HEK293T (cell line): Measurements from ENCODE around the gene ASZ1.

Experiments used
- CTCF ChIA-PET: fragments of 350-600 bp; formaldehyde crosslinking; extraction: SDS; loops from one replicate; lab custom pipeline; 2021; ENCODE audit warnings: antibody characterized with exemption, inconsistent platforms; lab: Yijun Ruan, JAX
- POLR2A ChIA-PET: fragments of 350-600 bp; formaldehyde crosslinking; extraction: SDS; loops from one replicate; lab custom pipeline; 2020; ENCODE audit warnings: antibody characterized with exemption, inconsistent platforms; lab: Yijun Ruan, JAX
- DNase-seq: peaks from one replicate; pipeline ENCODE4 v3.0.0; 2012; ENCODE audit warnings: mixed read lengths; ENCODE audit errors: extremely low spot score
- ARNT ChIP-seq: fragments of 450-650 bp; IDR thresholded peaks from 2 replicates; pipeline ENCODE4 v1.6.1; 2017; ENCODE audit warnings: mild to moderate bottlenecking
- BHLHE40 ChIP-seq: fragments of 450-650 bp; IDR thresholded peaks from 2 replicates; pipeline ENCODE4 v1.6.1; 2016; ENCODE audit warnings: mild to moderate bottlenecking, moderate library complexity, borderline replicate concordance
- CTBP1 ChIP-seq: fragments of 450-650 bp; IDR thresholded peaks from 2 replicates; pipeline ENCODE4 v1.6.1; 2016; ENCODE audit warnings: borderline replicate concordance
- ELF4 ChIP-seq: fragments of 450-650 bp; IDR thresholded peaks from 2 replicates; pipeline ENCODE4 v1.6.1; 2017; ENCODE audit warnings: antibody characterized with exemption
- FOXA1 ChIP-seq: fragments of 450-650 bp; IDR thresholded peaks from 2 replicates; pipeline ENCODE4 v1.6.1; 2016; ENCODE audit warnings: mild to moderate bottlenecking
- FOXK2 ChIP-seq: fragments of 450-650 bp; IDR thresholded peaks from 2 replicates; pipeline ENCODE4 v1.6.1; 2016; ENCODE audit warnings: mild to moderate bottlenecking
- FOXM1 ChIP-seq: fragments of 450-650 bp; IDR thresholded peaks from 2 replicates; pipeline ENCODE4 v1.6.1; 2017; ENCODE audit warnings: mild to moderate bottlenecking, borderline replicate concordance
- HDGF ChIP-seq: fragments of 450-650 bp; IDR thresholded peaks from 2 replicates; pipeline ENCODE4 v1.6.1; 2017; ENCODE audit warnings: antibody characterized with exemption, borderline replicate concordance
- L3MBTL2 ChIP-seq: fragments of 450-650 bp; conservative IDR thresholded peaks from 2 replicates; pipeline ENCODE4 v1.6.1; 2016; ENCODE audit warnings: mild to moderate bottlenecking
- LEF1 ChIP-seq: fragments of 450-650 bp; IDR thresholded peaks from 2 replicates; pipeline ENCODE4 v1.6.1; 2017; ENCODE audit warnings: mild to moderate bottlenecking, borderline replicate concordance
- NFRKB ChIP-seq: fragments of 450-650 bp; IDR thresholded peaks from 2 replicates; pipeline ENCODE4 v1.6.1; 2016; ENCODE audit warnings: mild to moderate bottlenecking, moderate library complexity
- SP1 ChIP-seq: fragments of 450-650 bp; IDR thresholded peaks from 2 replicates; pipeline ENCODE4 v1.6.1; 2017
- SUZ12 ChIP-seq: fragments of 450-650 bp; IDR thresholded peaks from 2 replicates; pipeline ENCODE4 v1.6.1; 2016; ENCODE audit warnings: mild to moderate bottlenecking
- TARDBP ChIP-seq: fragments of 450-650 bp; IDR thresholded peaks from 2 replicates; pipeline ENCODE4 v1.6.1; 2016
- ZNF384 ChIP-seq: fragments of 450-650 bp; IDR thresholded peaks from 2 replicates; pipeline ENCODE4 v1.6.1; 2016
- TF ChIP-seq, protein P1 (sequence below): fragments of 450-650 bp; IDR thresholded peaks from 2 replicates; pipeline ENCODE4 v1.6.1; 2016

The ASZ1 gene

DNA sequence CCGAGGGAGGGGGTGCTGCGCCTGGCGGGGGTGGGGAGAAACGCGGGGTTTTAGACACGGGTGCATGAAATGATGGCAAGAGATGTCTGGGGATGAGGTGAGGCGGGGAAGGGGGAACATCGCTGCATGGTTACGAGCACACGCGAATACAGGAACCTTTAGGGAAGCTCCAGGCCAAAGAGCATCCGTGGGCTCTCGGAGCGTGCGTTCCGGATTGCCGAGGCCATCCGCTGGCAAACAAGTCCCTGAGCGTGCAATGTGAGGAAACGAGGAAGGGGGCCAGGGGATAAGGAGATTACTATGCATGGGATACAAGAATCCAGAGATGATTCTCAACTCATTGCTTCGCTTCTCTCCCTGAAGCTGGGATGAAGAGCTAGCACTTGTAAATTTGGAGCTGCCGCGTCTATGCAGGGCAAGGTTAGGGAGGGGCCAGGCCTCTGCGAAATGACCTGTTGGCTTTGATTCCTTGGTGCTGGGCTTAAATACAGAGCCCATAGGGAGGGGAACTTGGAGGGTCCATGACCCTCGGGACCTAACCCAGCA, 103.9 kb downstream of the ASZ1 start:
- POLR2A ChIA-PET, result no interaction called here
- no peak for DNase-seq
- CTCF ChIA-PET, result no interaction called here
- TF ChIP-seq FOXA1, result no peak
- no peak for TF ChIP-seq NFRKB
- TF ChIP-seq HDGF, result no peak
- no peak for TF ChIP-seq L3MBTL2
- no peak for TF ChIP-seq FOXM1
- TF ChIP-seq ARNT, result no peak
- no peak for TF ChIP-seq ELF4

DNA sequence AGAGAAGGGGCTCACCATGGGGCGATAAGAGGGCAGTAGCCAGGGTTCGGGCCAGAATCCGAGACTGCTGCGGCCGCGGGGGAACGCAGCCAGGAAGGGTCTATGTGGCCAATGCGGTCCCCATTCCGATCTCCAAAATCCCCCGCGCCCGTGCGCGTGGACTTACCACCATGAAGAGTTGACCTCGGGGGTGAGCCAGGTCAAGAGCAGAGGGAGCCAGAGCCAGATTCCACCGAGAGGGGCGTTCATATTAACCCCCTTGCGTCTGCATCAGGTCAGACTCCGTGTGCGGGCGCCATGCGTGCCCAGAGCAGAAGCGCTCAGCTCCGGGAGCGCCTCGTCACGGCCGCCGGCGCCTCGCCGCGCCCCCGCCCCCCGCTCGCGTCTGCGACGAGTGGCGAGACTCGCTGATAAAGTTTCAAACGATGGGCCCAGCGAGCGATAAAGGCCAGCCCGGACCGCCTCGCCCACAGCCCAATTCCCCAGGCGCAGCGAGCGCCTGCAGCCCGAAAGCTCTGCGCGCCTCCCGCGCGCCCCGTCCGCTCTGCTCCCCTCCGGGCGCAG, 104.5 kb downstream of the ASZ1 start, which contains the start of gene WNT2:
Gene WNT2 (minus strand): TSS at position 318 of the 564 bp plus-strand sequence. CDS start 69 bp downstream, at position 249.
- peak; percentile 33 for DNase-seq
- POLR2A ChIA-PET, result no interaction called here
- TF ChIP-seq ARNT, result no peak
- CTCF ChIA-PET, result no interaction called here

DNA sequence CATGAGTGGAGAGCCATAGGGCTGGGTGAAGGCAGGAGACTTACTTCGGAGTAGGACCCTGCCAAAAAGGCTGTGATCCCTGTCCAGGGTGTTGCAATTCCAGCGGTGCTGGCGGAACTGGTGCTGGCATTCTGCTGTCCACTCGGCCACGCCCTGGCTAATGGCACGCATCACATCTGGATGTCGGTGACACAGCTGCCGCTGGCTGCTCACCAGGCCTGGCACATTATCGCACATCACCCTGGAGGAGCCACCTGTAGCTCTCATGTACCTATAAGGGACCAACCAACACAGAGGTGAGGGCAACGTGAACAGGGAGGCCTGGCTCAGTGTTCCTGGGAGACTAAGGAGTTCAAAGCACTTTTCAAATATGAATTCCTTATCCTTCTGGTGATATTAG, 106.8 kb downstream of the ASZ1 start:
- DNase-seq, result no peak
- no peak for TF ChIP-seq ZNF384
- TF ChIP-seq ELF4, result no peak
- TF ChIP-seq FOXK2, result no peak
- TF ChIP-seq, protein P1, sequence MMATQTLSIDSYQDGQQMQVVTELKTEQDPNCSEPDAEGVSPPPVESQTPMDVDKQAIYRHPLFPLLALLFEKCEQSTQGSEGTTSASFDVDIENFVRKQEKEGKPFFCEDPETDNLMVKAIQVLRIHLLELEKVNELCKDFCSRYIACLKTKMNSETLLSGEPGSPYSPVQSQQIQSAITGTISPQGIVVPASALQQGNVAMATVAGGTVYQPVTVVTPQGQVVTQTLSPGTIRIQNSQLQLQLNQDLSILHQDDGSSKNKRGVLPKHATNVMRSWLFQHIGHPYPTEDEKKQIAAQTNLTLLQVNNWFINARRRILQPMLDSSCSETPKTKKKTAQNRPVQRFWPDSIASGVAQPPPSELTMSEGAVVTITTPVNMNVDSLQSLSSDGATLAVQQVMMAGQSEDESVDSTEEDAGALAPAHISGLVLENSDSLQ, result no peak
- TF ChIP-seq BHLHE40, result no peak
- TF ChIP-seq SP1, result no peak
- no peak for TF ChIP-seq SUZ12
- no peak for TF ChIP-seq CTBP1
- no peak for TF ChIP-seq FOXM1
- TF ChIP-seq HDGF, result no peak
- no peak for TF ChIP-seq ARNT
- ChIA-PET POLR2A (no interaction called here), CTCF (no interaction called here)

DNA sequence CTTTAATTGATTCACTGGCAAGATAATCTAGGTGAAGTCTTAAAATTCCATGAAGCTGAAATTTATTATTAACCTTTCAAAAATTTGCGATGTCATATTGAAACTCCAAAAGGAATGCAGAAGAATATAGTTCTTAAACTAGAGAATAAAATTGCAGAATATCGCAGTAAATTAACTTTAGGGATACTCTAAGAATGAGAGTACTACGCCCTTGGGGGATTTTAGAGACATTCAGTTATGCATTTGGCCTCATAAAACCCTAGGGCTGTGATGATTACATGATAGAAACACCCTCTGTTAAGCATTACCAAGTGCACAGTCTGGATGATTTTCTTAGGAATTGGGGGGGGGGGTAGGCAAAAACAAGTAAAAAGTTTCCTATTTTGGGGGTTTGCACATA, 108.1 kb downstream of the ASZ1 start:
- POLR2A ChIA-PET, result no interaction called here

DNA sequence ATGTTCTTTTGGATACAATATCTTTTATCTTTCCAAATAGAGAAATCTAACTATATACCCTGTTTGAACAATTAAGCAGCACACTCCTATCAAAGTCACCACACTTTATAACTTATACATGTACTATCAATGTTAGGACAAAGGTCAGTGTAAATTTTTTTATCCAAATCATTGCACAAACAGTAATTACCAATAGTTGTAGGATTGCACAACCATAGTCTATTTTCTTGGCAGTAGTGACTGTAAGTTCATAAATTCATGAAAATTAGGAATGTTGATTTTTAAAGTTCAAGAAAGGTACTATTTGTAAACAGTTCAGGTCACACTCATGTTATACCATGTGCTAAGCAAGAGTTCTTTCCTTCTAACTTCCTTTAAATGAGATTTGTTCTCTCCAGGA, 113.7 kb downstream of the ASZ1 start:
- DNase-seq, result no peak
- TF ChIP-seq FOXK2 (no peak), HDGF (no peak), ELF4 (no peak), FOXA1 (no peak), FOXM1 (no peak), ARNT (no peak), L3MBTL2 (no peak), BHLHE40 (no peak), TARDBP (no peak), CTBP1 (no peak), NFRKB (no peak), ZNF384 (no peak), SUZ12 (no peak), SP1 (no peak)
- TF ChIP-seq, protein P1, result no peak
- POLR2A ChIA-PET, result no interaction called here
- CTCF ChIA-PET, result no interaction called here

More for the DNA sequence above, 108.1 kb downstream of the ASZ1 start:
- TF ChIP-seq FOXK2, result no peak
- no peak for TF ChIP-seq LEF1
- no peak for TF ChIP-seq L3MBTL2
- TF ChIP-seq HDGF, result no peak
- TF ChIP-seq ELF4, result no peak
- no peak for TF ChIP-seq FOXM1
- no peak for TF ChIP-seq NFRKB
- TF ChIP-seq ARNT, result no peak
- TF ChIP-seq SP1, result no peak
- TF ChIP-seq ZNF384, result no peak
- TF ChIP-seq SUZ12, result no peak
- no peak for TF ChIP-seq TARDBP
- TF ChIP-seq CTBP1, result no peak
- TF ChIP-seq BHLHE40, result no peak
- TF ChIP-seq, protein P1, result no peak
- no peak for TF ChIP-seq FOXA1
- no peak for DNase-seq
- CTCF ChIA-PET, result interaction anchor here (0.6 kb wide), 1 partner anchor 11 kb away, joined by 3 read pairs; no protein-coding TSS in a partner anchor
